ENCODE data around the gene OR10A6. TPM values are rescaled to one million over a fixed set of nuclear protein-coding genes. Genes with fewer than 3 reads are reported as not detected.

The OR10A6 gene
- total and polyA plus RNA-seq, 2 experiments from 2014 or later = not detected

GRCh38 chr11:7901319-7901854, 29.7 kb downstream of the OR10A6 start:
- 38% methylated on average over 3 of the region's 3 CpGs for WGBS (ENCODE audit: low lambda C conversion rate, missing lambda C conversion rate)
- H3K27me3 ChIP-seq = no peaks in the 10 kb centered on the region
- H3K4me3 ChIP-seq = no peak overlapping the region
- peaks cover 24% of the 10 kb centered on the region for H3K4me1 ChIP-seq (ENCODE audit: insufficient read depth)
- no peak overlapping the region for H3K4me2 ChIP-seq
- peak overlapping the region; percentile 2 for H3K27ac ChIP-seq
- H2AFZ ChIP-seq = no peak overlapping the region
- no peaks in the 10 kb centered on the region for H3K36me3 ChIP-seq (replicated peaks; ENCODE audit: insufficient read depth, low read depth)
- peak; percentile 37 for DNase-seq (ENCODE audit: low spot score)
- H3K9me2 ChIP-seq (replicated peaks; ENCODE audit: insufficient read depth) = no peaks in the 10 kb centered on the region
- no peaks in the 10 kb centered on the region for H3K79me2 ChIP-seq
- no peaks in the 10 kb centered on the region for H4K20me1 ChIP-seq (ENCODE audit: insufficient read depth, poor library complexity, severe bottlenecking)
- no peaks in the 10 kb centered on the region for H3K9me3 ChIP-seq (ENCODE audit: low read depth)
- TF ChIP-seq EZH2phosphoT487 (IDR thresholded peaks at IDR 0.05; ENCODE audit: low read depth, severe bottlenecking, unreplicated experiment) = no peak
- TF ChIP-seq EZH2 (IDR thresholded peaks at IDR 0.05; ENCODE audit: borderline replicate concordance) = no peak
- no peak for TF ChIP-seq CTCF (IDR thresholded peaks at IDR 0.05; ENCODE audit: poor library complexity)

DNA sequence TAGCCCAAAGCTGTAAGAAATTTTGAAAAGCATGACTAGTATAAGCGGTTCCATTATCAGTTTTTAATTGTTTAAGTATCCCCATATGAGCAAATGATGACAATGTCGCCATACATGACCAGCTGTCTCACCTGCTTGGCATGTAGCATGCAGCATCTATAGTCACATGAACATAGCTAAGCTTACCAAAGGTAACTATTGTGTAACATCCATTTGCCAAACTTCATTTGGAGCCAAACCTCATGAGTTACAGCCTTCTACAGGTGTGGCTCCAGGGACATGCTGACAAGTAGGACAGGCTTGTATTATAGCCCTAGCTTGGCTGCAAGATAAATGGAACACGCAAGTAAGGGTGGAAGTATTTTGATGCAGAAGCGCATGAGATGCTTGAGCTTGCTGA, 30.4 kb downstream of the OR10A6 start:
- Histone ChIP-seq H3K79me2 (no peaks in the 10 kb centered on the region), H3K4me1 (ENCODE audit: insufficient read depth) (peaks cover 19% of the 10 kb centered on the region), H3K4me2 (no peak overlapping the region), H3K27ac (peak overlapping the region; percentile 2), H4K20me1 (ENCODE audit: insufficient read depth, poor library complexity, severe bottlenecking) (no peaks in the 10 kb centered on the region), H3K27me3 (no peaks in the 10 kb centered on the region), H3K4me3 (no peak overlapping the region), H2AFZ (no peak overlapping the region), H3K36me3 (replicated peaks; ENCODE audit: insufficient read depth, low read depth) (no peaks in the 10 kb centered on the region), H3K9me2 (replicated peaks; ENCODE audit: insufficient read depth) (no peaks in the 10 kb centered on the region), H3K9me3 (ENCODE audit: low read depth) (no peaks in the 10 kb centered on the region)
- DNase-seq (ENCODE audit: low spot score) = no peak
- TF ChIP-seq EZH2phosphoT487 (IDR thresholded peaks at IDR 0.05; ENCODE audit: low read depth, severe bottlenecking, unreplicated experiment) = no peak
- TF ChIP-seq EZH2 (IDR thresholded peaks at IDR 0.05; ENCODE audit: borderline replicate concordance) = no peak
- TF ChIP-seq CTCF (IDR thresholded peaks at IDR 0.05; ENCODE audit: poor library complexity) = no peak
- 88% methylated on average over 4 of the region's 4 CpGs for WGBS (ENCODE audit: low lambda C conversion rate, missing lambda C conversion rate)

DNA sequence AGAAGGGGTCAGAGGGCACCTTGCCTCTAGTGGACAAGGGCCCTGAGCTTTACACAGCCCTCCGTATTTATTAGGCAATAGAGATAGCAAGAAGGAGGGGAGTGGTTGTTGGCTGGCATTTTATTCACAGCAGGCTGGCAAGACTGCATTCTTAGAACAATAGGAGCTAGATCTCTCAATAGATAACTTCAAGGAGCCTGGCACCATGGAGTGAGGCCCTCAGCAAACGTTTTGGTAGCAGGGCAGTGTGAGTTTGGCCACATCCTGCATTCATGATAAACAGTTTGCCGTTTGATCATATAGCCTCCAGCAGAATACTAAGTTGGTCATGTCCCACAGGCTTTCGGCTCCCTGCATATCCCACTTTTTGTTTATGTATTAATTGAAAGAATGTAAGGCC, 31.6 kb downstream of the OR10A6 start:
- Histone ChIP-seq H2AFZ (no peak overlapping the region), H3K4me2 (no peak overlapping the region), H3K9me2 (replicated peaks; ENCODE audit: insufficient read depth) (no peaks in the 10 kb centered on the region), H3K4me1 (ENCODE audit: insufficient read depth) (peaks cover 10% of the 10 kb centered on the region), H3K27me3 (no peaks in the 10 kb centered on the region), H3K27ac (no peak overlapping the region), H3K9me3 (ENCODE audit: low read depth) (no peaks in the 10 kb centered on the region), H4K20me1 (ENCODE audit: insufficient read depth, poor library complexity, severe bottlenecking) (no peaks in the 10 kb centered on the region), H3K36me3 (replicated peaks; ENCODE audit: insufficient read depth, low read depth) (no peaks in the 10 kb centered on the region), H3K4me3 (no peak overlapping the region), H3K79me2 (no peaks in the 10 kb centered on the region)
- WGBS (ENCODE audit: low lambda C conversion rate, missing lambda C conversion rate) = 51% methylated on average over 4 of the region's 4 CpGs
- DNase-seq (ENCODE audit: low spot score) = no peak
- TF ChIP-seq EZH2 (IDR thresholded peaks at IDR 0.05; ENCODE audit: borderline replicate concordance) (no peak), CTCF (IDR thresholded peaks at IDR 0.05; ENCODE audit: poor library complexity) (no peak), EZH2phosphoT487 (IDR thresholded peaks at IDR 0.05; ENCODE audit: low read depth, severe bottlenecking, unreplicated experiment) (no peak)

Data from hepatocyte (in vitro differentiated cells).